Left colon (tissue), 2 donors: ENCODE measurements around the gene RHD. TPM values are rescaled to one million over a fixed set of nuclear protein-coding genes. Genes with fewer than 3 reads are reported as not detected.
"Not testable (repeated sequence)": the region's sequence is repeated elsewhere in the genome, so short reads cannot be mapped to it uniquely, and the experiment has no call there.

ENCODE experiments used
- ATAC-seq: fragments of 200-7000 bp; cut with Tn5 transposase; one replicate; pipeline ENCODE4 v1.9.1; 2020; ENCODE audit warnings: mild to moderate bottlenecking, moderate library complexity
- DNase-seq, 2 donors: peaks; one replicate each; pipeline ENCODE4 v3.0.0-alpha.2; 2020
- intact Hi-C, 2 donors: fragments of 100-400 bp; cut with DNase I in 1 of 2; cut with micrococcal nuclease in 1 of 2; formaldehyde crosslinking; loops; one replicate each; pipeline versions ENCODE4 v1.11.2 to v1.14.0; 2022; cut with DNase I, micrococcal nuclease
- total RNA-seq, 2 donors: library from RNA; stranded (reverse); fragmentation: NEBNext Ultra II Directional; extraction: Animal tissue kit (Norgen Biotek cat#: 25700); gene quantifications; one replicate each; pipeline ENCODE4 v1.2.1, GENCODE V29; 2021
- donor health status: DM: no; HTN: no; CAD: no.
- donor health status: DM: yes; HTN: yes; CAD: no.

RHD gene
- total RNA-seq, 2 donors from 2014 or later: not detected

- ATAC-seq, DNase-seq, intact Hi-C loops: not testable (repeated sequence)
These were observed 106.1 kb downstream of the RHD start for GRCh38 chr1:25378367-25378766.

Other genes starting within 250 kb of the RHD start
- 10 to 100 TPM; 46.3 to 49.8 TPM for gene SYF2, start 40.0 kb upstream of the RHD start, total RNA-seq
- 100 to 1,000 TPM; 130 to 132 TPM for gene RSRP1, start 25.1 kb upstream of the RHD start, total RNA-seq
- 100 to 1,000 TPM; 115 to 141 TPM for gene TMEM50A, start 65.8 kb downstream of the RHD start, total RNA-seq
- gene RHCE, start 148.3 kb downstream of the RHD start, total RNA-seq: under 1 TPM in 1 of 2 donors, not detected in 1; 0.31 TPM
- 10 to 100 TPM; 19.4 to 25.9 TPM for gene MACO1, start 158.4 kb downstream of the RHD start, total RNA-seq